ENCODE measurements around the gene APCDD1L. TPM values are rescaled to one million over a fixed set of nuclear protein-coding genes. Genes with fewer than 3 reads are reported as not detected.
"Not testable (repeated sequence)": the region's sequence is repeated elsewhere in the genome, so short reads cannot be mapped to it uniquely, and the experiment has no call there.

The APCDD1L gene
- total RNA-seq, 1 experiment from 2014 or later, result 2.4 TPM

- Mint-ChIP-seq H3K4me1 (peaks cover 16% of the 10 kb centered on the region), H3K36me3 (peaks cover 9% of the 10 kb centered on the region), H3K27me3 (ENCODE audit: low read depth) (peaks cover 31% of the 10 kb centered on the region), H3K4me3 (no peak overlapping the region), H3K9me3 (peaks cover 11% of the 10 kb centered on the region), H3K27ac (no peak overlapping the region)
- ChIA-PET POLR2A (no interaction called here), CTCF (interaction anchor here (1.0 kb wide), 1 partner anchor 27 kb away, joined by 3 read pairs; no protein-coding TSS in a partner anchor)
- TF ChIP-seq, protein P1, sequence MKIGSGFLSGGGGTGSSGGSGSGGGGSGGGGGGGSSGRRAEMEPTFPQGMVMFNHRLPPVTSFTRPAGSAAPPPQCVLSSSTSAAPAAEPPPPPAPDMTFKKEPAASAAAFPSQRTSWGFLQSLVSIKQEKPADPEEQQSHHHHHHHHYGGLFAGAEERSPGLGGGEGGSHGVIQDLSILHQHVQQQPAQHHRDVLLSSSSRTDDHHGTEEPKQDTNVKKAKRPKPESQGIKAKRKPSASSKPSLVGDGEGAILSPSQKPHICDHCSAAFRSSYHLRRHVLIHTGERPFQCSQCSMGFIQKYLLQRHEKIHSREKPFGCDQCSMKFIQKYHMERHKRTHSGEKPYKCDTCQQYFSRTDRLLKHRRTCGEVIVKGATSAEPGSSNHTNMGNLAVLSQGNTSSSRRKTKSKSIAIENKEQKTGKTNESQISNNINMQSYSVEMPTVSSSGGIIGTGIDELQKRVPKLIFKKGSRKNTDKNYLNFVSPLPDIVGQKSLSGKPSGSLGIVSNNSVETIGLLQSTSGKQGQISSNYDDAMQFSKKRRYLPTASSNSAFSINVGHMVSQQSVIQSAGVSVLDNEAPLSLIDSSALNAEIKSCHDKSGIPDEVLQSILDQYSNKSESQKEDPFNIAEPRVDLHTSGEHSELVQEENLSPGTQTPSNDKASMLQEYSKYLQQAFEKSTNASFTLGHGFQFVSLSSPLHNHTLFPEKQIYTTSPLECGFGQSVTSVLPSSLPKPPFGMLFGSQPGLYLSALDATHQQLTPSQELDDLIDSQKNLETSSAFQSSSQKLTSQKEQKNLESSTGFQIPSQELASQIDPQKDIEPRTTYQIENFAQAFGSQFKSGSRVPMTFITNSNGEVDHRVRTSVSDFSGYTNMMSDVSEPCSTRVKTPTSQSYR (CRISPR knock-in tag; IDR thresholded peaks at IDR 0.05), result no peak
- TF ChIP-seq ZNF263 (CRISPR knock-in tag; IDR thresholded peaks at IDR 0.05; ENCODE audit: low read depth), result no peak
- no peak for TF ChIP-seq GABPB1 (CRISPR knock-in tag; IDR thresholded peaks at IDR 0.05)
- no peak for TF ChIP-seq KAT7 (CRISPR knock-in tag; IDR thresholded peaks at IDR 0.05; ENCODE audit: borderline replicate concordance)
- TF ChIP-seq ZNF317 (CRISPR knock-in tag; IDR thresholded peaks at IDR 0.05; ENCODE audit: borderline replicate concordance, low read depth), result no peak
- no peak for TF ChIP-seq ZNF219 (CRISPR knock-in tag; IDR thresholded peaks at IDR 0.05; ENCODE audit: borderline replicate concordance)
- TF ChIP-seq ZNF423 (CRISPR knock-in tag; IDR thresholded peaks at IDR 0.05), result no peak
- TF ChIP-seq OVOL2 (CRISPR knock-in tag; IDR thresholded peaks at IDR 0.05; ENCODE audit: borderline replicate concordance), result no peak
- TF ChIP-seq ZNF396 (CRISPR knock-in tag; IDR thresholded peaks at IDR 0.05; ENCODE audit: borderline replicate concordance), result no peak
- no peak for TF ChIP-seq USF2 (CRISPR knock-in tag; IDR thresholded peaks at IDR 0.05)
- no peak for TF ChIP-seq TEAD1 (CRISPR knock-in tag; IDR thresholded peaks at IDR 0.05)
- TF ChIP-seq NR3C1 (CRISPR knock-in tag; conservative IDR thresholded peaks at IDR 0.05; ENCODE audit: low read depth), result no peak
- TF ChIP-seq, protein P2, sequence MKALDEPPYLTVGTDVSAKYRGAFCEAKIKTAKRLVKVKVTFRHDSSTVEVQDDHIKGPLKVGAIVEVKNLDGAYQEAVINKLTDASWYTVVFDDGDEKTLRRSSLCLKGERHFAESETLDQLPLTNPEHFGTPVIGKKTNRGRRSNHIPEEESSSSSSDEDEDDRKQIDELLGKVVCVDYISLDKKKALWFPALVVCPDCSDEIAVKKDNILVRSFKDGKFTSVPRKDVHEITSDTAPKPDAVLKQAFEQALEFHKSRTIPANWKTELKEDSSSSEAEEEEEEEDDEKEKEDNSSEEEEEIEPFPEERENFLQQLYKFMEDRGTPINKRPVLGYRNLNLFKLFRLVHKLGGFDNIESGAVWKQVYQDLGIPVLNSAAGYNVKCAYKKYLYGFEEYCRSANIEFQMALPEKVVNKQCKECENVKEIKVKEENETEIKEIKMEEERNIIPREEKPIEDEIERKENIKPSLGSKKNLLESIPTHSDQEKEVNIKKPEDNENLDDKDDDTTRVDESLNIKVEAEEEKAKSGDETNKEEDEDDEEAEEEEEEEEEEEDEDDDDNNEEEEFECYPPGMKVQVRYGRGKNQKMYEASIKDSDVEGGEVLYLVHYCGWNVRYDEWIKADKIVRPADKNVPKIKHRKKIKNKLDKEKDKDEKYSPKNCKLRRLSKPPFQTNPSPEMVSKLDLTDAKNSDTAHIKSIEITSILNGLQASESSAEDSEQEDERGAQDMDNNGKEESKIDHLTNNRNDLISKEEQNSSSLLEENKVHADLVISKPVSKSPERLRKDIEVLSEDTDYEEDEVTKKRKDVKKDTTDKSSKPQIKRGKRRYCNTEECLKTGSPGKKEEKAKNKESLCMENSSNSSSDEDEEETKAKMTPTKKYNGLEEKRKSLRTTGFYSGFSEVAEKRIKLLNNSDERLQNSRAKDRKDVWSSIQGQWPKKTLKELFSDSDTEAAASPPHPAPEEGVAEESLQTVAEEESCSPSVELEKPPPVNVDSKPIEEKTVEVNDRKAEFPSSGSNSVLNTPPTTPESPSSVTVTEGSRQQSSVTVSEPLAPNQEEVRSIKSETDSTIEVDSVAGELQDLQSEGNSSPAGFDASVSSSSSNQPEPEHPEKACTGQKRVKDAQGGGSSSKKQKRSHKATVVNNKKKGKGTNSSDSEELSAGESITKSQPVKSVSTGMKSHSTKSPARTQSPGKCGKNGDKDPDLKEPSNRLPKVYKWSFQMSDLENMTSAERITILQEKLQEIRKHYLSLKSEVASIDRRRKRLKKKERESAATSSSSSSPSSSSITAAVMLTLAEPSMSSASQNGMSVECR (CRISPR knock-in tag; IDR thresholded peaks at IDR 0.05; ENCODE audit: borderline replicate concordance), result no peak
- TF ChIP-seq RELA (CRISPR knock-in tag; IDR thresholded peaks at IDR 0.05; ENCODE audit: borderline replicate concordance), result no peak
- TF ChIP-seq, protein P3, sequence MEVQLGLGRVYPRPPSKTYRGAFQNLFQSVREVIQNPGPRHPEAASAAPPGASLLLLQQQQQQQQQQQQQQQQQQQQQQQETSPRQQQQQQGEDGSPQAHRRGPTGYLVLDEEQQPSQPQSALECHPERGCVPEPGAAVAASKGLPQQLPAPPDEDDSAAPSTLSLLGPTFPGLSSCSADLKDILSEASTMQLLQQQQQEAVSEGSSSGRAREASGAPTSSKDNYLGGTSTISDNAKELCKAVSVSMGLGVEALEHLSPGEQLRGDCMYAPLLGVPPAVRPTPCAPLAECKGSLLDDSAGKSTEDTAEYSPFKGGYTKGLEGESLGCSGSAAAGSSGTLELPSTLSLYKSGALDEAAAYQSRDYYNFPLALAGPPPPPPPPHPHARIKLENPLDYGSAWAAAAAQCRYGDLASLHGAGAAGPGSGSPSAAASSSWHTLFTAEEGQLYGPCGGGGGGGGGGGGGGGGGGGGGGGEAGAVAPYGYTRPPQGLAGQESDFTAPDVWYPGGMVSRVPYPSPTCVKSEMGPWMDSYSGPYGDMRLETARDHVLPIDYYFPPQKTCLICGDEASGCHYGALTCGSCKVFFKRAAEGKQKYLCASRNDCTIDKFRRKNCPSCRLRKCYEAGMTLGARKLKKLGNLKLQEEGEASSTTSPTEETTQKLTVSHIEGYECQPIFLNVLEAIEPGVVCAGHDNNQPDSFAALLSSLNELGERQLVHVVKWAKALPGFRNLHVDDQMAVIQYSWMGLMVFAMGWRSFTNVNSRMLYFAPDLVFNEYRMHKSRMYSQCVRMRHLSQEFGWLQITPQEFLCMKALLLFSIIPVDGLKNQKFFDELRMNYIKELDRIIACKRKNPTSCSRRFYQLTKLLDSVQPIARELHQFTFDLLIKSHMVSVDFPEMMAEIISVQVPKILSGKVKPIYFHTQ (CRISPR knock-in tag; IDR thresholded peaks at IDR 0.05), result no peak
- no peak for TF ChIP-seq NR1H2 (CRISPR knock-in tag; IDR thresholded peaks at IDR 0.05)
- TF ChIP-seq, protein P4, sequence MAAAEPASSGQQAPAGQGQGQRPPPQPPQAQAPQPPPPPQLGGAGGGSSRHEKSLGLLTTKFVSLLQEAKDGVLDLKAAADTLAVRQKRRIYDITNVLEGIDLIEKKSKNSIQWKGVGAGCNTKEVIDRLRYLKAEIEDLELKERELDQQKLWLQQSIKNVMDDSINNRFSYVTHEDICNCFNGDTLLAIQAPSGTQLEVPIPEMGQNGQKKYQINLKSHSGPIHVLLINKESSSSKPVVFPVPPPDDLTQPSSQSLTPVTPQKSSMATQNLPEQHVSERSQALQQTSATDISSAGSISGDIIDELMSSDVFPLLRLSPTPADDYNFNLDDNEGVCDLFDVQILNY (CRISPR knock-in tag; IDR thresholded peaks at IDR 0.05), result no peak
- DNase-seq (ENCODE audit: low spot score) (no peak), ATAC-seq (no peak)
Observed at GRCh38 chr20:58508762-58509395, 6.3 kb downstream of the APCDD1L start.

- H3K27me3 Mint-ChIP-seq (ENCODE audit: low read depth), result peaks cover 18% of the 10 kb centered on the region
- H3K27ac Mint-ChIP-seq; H3K4me1 Mint-ChIP-seq; H3K4me3 Mint-ChIP-seq; CTCF ChIA-PET; DNase-seq (ENCODE audit: low spot score); ATAC-seq; POLR2A ChIA-PET: not testable (repeated sequence)
- peaks cover 14% of the 10 kb centered on the region for H3K36me3 Mint-ChIP-seq
- peaks cover 28% of the 10 kb centered on the region for H3K9me3 Mint-ChIP-seq
Observed at GRCh38 chr20:58506999-58507398, 8.2 kb downstream of the APCDD1L start.
